Ishikawa (cell line): Measurements from ENCODE around the gene RYR1.

Experiments used
- CEBPB ChIP-seq: IDR thresholded peaks from 2 replicates; pipeline ENCODE4 v1.6.1; 2012
- CREB1 ChIP-seq: IDR thresholded peaks from 2 replicates; pipeline ENCODE4 v1.6.1; 2012; ENCODE audit warnings: low read depth
- EGR1 ChIP-seq: IDR thresholded peaks from 2 replicates; pipeline ENCODE4 v1.6.1; 2012
- EP300 ChIP-seq: IDR thresholded peaks from 2 replicates; pipeline ENCODE4 v1.6.1; 2012; ENCODE audit warnings: borderline replicate concordance
- FOXM1 ChIP-seq: IDR thresholded peaks from 2 replicates; pipeline ENCODE4 v1.6.1; 2012; ENCODE audit warnings: low read depth, borderline replicate concordance
- NFIC ChIP-seq: IDR thresholded peaks from 2 replicates; pipeline ENCODE4 v1.6.1; 2012
- RAD21 ChIP-seq: IDR thresholded peaks from 2 replicates; pipeline ENCODE4 v1.6.1; 2012; ENCODE audit warnings: low read depth
- TAF1 ChIP-seq: IDR thresholded peaks from 2 replicates; pipeline ENCODE4 v1.6.1; 2012; ENCODE audit warnings: low read depth, mild to moderate bottlenecking
- TCF12 ChIP-seq: IDR thresholded peaks from 2 replicates; pipeline ENCODE4 v1.6.1; 2012; ENCODE audit warnings: low read depth
- TEAD4 ChIP-seq: IDR thresholded peaks from 2 replicates; pipeline ENCODE4 v1.6.1; 2012
- YY1 ChIP-seq: IDR thresholded peaks from 2 replicates; pipeline ENCODE4 v1.6.1; 2012; ENCODE audit warnings: low read depth
- ZBTB7A ChIP-seq: IDR thresholded peaks from 2 replicates; pipeline ENCODE4 v1.6.1; 2012; ENCODE audit warnings: low read depth
- TF ChIP-seq, protein P1 (sequence below): IDR thresholded peaks from 2 replicates; pipeline ENCODE4 v1.6.1; 2012; ENCODE audit warnings: low read depth, mild to moderate bottlenecking
- TF ChIP-seq, protein P2 (sequence below): IDR thresholded peaks from 2 replicates; pipeline ENCODE4 v1.6.1; 2012
- TF ChIP-seq, protein P3 (sequence below): IDR thresholded peaks from 2 replicates; pipeline ENCODE4 v1.6.1; 2012

The RYR1 gene

DNA sequence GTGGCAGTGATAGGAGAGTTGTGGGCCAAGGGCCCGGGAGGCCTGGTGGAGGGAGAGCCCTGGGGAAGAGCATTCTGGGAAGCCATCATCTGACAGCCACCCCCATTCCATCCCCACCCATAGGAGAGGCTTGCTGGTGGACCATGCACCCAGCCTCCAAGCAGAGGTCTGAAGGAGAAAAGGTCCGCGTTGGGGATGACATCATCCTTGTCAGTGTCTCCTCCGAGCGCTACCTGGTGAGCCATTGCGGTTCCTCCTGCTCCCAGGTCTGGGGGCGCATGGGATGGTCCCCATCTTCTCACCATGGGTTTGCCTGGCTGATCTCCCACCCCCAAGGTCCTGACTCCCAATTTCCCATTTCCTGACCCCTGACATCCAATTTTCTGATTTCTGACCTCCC, 10.5 kb downstream of the RYR1 start:
- TF ChIP-seq EP300, result no peak
- TF ChIP-seq, protein P1, sequence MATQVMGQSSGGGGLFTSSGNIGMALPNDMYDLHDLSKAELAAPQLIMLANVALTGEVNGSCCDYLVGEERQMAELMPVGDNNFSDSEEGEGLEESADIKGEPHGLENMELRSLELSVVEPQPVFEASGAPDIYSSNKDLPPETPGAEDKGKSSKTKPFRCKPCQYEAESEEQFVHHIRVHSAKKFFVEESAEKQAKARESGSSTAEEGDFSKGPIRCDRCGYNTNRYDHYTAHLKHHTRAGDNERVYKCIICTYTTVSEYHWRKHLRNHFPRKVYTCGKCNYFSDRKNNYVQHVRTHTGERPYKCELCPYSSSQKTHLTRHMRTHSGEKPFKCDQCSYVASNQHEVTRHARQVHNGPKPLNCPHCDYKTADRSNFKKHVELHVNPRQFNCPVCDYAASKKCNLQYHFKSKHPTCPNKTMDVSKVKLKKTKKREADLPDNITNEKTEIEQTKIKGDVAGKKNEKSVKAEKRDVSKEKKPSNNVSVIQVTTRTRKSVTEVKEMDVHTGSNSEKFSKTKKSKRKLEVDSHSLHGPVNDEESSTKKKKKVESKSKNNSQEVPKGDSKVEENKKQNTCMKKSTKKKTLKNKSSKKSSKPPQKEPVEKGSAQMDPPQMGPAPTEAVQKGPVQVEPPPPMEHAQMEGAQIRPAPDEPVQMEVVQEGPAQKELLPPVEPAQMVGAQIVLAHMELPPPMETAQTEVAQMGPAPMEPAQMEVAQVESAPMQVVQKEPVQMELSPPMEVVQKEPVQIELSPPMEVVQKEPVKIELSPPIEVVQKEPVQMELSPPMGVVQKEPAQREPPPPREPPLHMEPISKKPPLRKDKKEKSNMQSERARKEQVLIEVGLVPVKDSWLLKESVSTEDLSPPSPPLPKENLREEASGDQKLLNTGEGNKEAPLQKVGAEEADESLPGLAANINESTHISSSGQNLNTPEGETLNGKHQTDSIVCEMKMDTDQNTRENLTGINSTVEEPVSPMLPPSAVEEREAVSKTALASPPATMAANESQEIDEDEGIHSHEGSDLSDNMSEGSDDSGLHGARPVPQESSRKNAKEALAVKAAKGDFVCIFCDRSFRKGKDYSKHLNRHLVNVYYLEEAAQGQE, result no peak
- no peak for TF ChIP-seq YY1
- TF ChIP-seq, protein P2, sequence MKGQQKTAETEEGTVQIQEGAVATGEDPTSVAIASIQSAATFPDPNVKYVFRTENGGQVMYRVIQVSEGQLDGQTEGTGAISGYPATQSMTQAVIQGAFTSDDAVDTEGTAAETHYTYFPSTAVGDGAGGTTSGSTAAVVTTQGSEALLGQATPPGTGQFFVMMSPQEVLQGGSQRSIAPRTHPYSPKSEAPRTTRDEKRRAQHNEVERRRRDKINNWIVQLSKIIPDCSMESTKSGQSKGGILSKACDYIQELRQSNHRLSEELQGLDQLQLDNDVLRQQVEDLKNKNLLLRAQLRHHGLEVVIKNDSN, result no peak
- TF ChIP-seq TEAD4, result no peak
- no peak for TF ChIP-seq TAF1
- TF ChIP-seq RAD21, result no peak
- TF ChIP-seq NFIC, result no peak
- TF ChIP-seq CREB1, result no peak
- no peak for TF ChIP-seq ZBTB7A
- no peak for TF ChIP-seq FOXM1
- TF ChIP-seq EGR1, result no peak
- no peak for TF ChIP-seq TCF12
- TF ChIP-seq, protein P3, sequence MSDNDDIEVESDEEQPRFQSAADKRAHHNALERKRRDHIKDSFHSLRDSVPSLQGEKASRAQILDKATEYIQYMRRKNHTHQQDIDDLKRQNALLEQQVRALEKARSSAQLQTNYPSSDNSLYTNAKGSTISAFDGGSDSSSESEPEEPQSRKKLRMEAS, result no peak
- TF ChIP-seq CEBPB, result no peak

DNA sequence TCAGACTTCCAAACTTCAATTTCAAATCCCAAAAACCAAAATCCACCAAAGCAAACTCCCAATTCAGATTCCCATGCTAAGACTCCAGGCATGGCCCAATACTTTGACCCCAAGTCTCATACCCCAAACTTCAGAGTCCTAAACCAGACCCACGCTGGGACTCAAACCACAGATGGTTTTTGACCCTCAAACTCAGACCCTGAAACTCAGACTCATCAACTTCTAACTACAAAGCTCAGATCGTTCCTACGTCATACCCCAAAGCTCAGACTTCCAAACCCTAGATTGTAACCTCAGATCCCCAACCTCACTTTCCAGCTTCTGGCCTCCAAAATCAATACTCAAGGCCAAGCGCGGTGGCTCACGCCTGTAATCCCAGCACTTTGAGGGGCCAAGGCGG, 11.9 kb downstream of the RYR1 start:
- no peak for TF ChIP-seq TAF1
- no peak for TF ChIP-seq TEAD4
- TF ChIP-seq ZBTB7A, result no peak
- no peak for TF ChIP-seq RAD21
- TF ChIP-seq FOXM1, result no peak
- TF ChIP-seq TCF12, result no peak
- no peak for TF ChIP-seq EGR1
- TF ChIP-seq YY1, result no peak
- TF ChIP-seq, protein P1, result no peak
- TF ChIP-seq, protein P2, result no peak
- no peak for TF ChIP-seq CEBPB
- TF ChIP-seq NFIC, result no peak
- TF ChIP-seq, protein P3, result no peak
- no peak for TF ChIP-seq EP300
- TF ChIP-seq CREB1, result no peak

DNA sequence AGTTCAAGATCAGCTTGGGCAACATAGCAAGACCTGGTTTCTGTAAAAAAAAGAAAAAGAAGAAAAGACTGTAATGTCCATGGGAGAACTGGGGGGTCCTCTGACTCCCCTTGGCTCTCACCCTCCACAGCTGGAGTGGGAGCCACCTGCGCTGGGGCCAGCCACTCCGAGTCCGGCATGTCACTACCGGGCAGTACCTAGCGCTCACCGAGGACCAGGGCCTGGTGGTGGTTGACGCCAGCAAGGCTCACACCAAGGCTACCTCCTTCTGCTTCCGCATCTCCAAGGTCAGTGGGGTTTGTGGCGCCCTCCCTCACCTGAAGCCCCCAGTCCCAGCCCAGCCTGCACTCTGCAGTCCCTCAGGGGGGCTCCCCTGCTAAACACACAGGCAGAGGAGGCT, 14.7 kb downstream of the RYR1 start:
- TF ChIP-seq EP300 (no peak), RAD21 (no peak), CREB1 (no peak), EGR1 (no peak), FOXM1 (no peak), TEAD4 (no peak), YY1 (no peak), ZBTB7A (no peak), NFIC (no peak), TCF12 (no peak), CEBPB (no peak), TAF1 (no peak)
- TF ChIP-seq, protein P1, result no peak
- TF ChIP-seq, protein P2, result no peak
- TF ChIP-seq, protein P3, result no peak

DNA sequence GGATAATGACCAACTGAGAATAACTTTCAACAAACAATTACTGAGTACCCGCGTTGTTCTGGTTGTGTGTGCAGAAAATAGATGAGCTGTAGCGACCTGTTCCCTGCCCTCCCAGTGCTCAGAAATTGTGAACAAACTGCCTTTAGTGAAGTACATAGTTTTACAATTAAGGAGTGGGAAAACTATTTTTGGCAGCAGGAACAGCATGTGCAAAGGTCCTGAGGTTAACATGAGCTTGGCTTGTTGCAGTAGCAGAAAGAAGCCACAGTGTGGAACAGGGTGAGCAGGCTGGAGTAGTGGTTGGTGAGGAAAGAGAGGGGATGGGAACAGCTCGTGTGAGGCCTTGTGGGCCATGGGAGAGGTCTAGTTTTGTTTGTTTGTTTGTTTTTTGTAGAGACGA, 16.0 kb downstream of the RYR1 start:
- TF ChIP-seq NFIC (no peak), EP300 (no peak), FOXM1 (no peak), ZBTB7A (no peak), TCF12 (no peak), CEBPB (no peak), TEAD4 (no peak), RAD21 (no peak), EGR1 (no peak), YY1 (no peak), CREB1 (no peak)
- TF ChIP-seq, protein P3, result no peak
- TF ChIP-seq, protein P1, result no peak
- TF ChIP-seq, protein P2, result no peak
